IMR-90 (cell line): Measurements from ENCODE around the gene AZIN2. TPM values are rescaled to one million over a fixed set of nuclear protein-coding genes. Genes with fewer than 3 reads are reported as not detected.

ENCODE experiments used
- ATAC-seq: fragments of 200-7000 bp; cut with Tn5 transposase; 2 replicates; pipeline ENCODE4 v1.9.1; 2020; ENCODE audit warnings: low read depth, mild to moderate bottlenecking, moderate library complexity
- BruUV-seq: library from RNA; stranded (reverse); fragments of 400-500 nt; replicated peaks from 2 replicates; lab custom pipeline; 2021; lab: Mats Ljungman, UMichigan
- CTCF ChIA-PET: fragments of 300-600 bp; formaldehyde crosslinking; extraction: SDS; loops from one replicate; lab custom pipeline; 2021; ENCODE audit warnings: antibody characterized with exemption; lab: Yijun Ruan, JAX
- POLR2A ChIA-PET: fragments of 300-600 bp; sonication (Branson Sonifier 250); formaldehyde crosslinking; loops from one replicate; lab custom pipeline; 2022; ENCODE audit warnings: antibody characterized with exemption; ENCODE audit not compliant: unreplicated experiment; lab: Charles Lee
- DNase-seq: peaks from one replicate; pipeline ENCODE4 v3.0.0; 2013
- H2AFZ ChIP-seq: replicated peaks from 2 replicates; pipeline ENCODE3; 2013; ENCODE audit warnings: low read length, mild to moderate bottlenecking; ENCODE audit not compliant: poor library complexity
- H2AK5ac ChIP-seq: 2 replicates; pipeline ENCODE4 v1.6.1; 2013; ENCODE audit warnings: low read depth, low read length, inconsistent platforms
- H2AK9ac ChIP-seq: replicated peaks from 2 replicates; pipeline ENCODE3; 2013; ENCODE audit warnings: mild to moderate bottlenecking, low read depth, low read length, moderate library complexity; ENCODE audit not compliant: poor library complexity
- H2BK120ac ChIP-seq: 2 replicates; pipeline ENCODE4 v1.6.1; 2013; ENCODE audit warnings: low read depth, low read length, inconsistent platforms
- H2BK15ac ChIP-seq: 3 replicates; pipeline ENCODE4 v1.6.1; 2013; ENCODE audit warnings: low read depth, low read length, inconsistent platforms
- H2BK20ac ChIP-seq: 2 replicates; pipeline ENCODE4 v1.6.1; 2013; ENCODE audit warnings: low read depth, mild to moderate bottlenecking, inconsistent platforms, low read length, moderate library complexity
- H2BK5ac ChIP-seq: 2 replicates; pipeline ENCODE4 v1.6.1; 2013; ENCODE audit warnings: mild to moderate bottlenecking, low read depth, low read length, inconsistent platforms; ENCODE audit not compliant: poor library complexity, severe bottlenecking
- H3K14ac ChIP-seq: replicated peaks from 2 replicates; pipeline ENCODE4 v1.6.1; 2013; ENCODE audit warnings: low read depth, low read length, inconsistent platforms
- H3K18ac ChIP-seq: 2 replicates; pipeline ENCODE4 v1.6.1; 2013; ENCODE audit warnings: low read depth, low read length, control low read depth
- H3K23ac ChIP-seq: 2 replicates; pipeline ENCODE4 v1.6.1; 2013; ENCODE audit warnings: low read depth, low read length, inconsistent platforms
- H3K27ac ChIP-seq: 2 replicates; pipeline ENCODE4 v1.5.1; 2013; ENCODE audit warnings: mild to moderate bottlenecking, control low read depth, low read length; ENCODE audit not compliant: insufficient read depth
- H3K27me3 ChIP-seq: 2 replicates; pipeline ENCODE4 v1.6.1; 2013; ENCODE audit warnings: low read length; ENCODE audit not compliant: control insufficient read depth, insufficient read depth
- H3K36me3 ChIP-seq: 2 replicates; pipeline ENCODE4 v1.6.1; 2013; ENCODE audit warnings: low read length, mixed read lengths; ENCODE audit not compliant: control insufficient read depth, insufficient read depth
- H3K4ac ChIP-seq: 2 replicates; pipeline ENCODE4 v1.6.1; 2013; ENCODE audit warnings: low read depth, low read length, inconsistent platforms
- H3K4me1 ChIP-seq: 2 replicates; pipeline ENCODE4 v1.6.1; 2013; ENCODE audit warnings: low read length, mixed read lengths; ENCODE audit not compliant: control insufficient read depth, insufficient read depth
- H3K4me2 ChIP-seq: 2 replicates; pipeline ENCODE4 v1.6.1; 2013; ENCODE audit warnings: low read depth, mild to moderate bottlenecking, control low read depth, low read length, moderate library complexity
- H3K4me3 ChIP-seq: 2 replicates; pipeline ENCODE4 v1.5.1; 2013; ENCODE audit warnings: low read depth, mild to moderate bottlenecking, control low read depth, low read length, moderate library complexity; ENCODE audit not compliant: insufficient read depth
- H3K56ac ChIP-seq: 2 replicates; pipeline ENCODE4 v1.6.1; 2013; ENCODE audit warnings: low read length, inconsistent platforms; ENCODE audit not compliant: insufficient read depth; ENCODE audit errors: extremely low read depth
- H3K79me1 ChIP-seq, 2 experiments: 2 replicates each; pipeline ENCODE4 v1.6.1; 2013; ENCODE audit warnings: low read length in 2 of 2, inconsistent platforms in 1 of 2, low read depth in 1 of 2
- H3K9ac ChIP-seq: 2 replicates; pipeline ENCODE4 v1.6.1; 2013; ENCODE audit warnings: low read depth, low read length, control low read depth
- H3K9me1 ChIP-seq: 2 replicates; pipeline ENCODE4 v1.6.1; 2013; ENCODE audit warnings: low read length, inconsistent platforms; ENCODE audit not compliant: insufficient read depth
- H3K9me3 ChIP-seq: 2 replicates; pipeline ENCODE4 v1.6.1; 2013; ENCODE audit warnings: low read length; ENCODE audit not compliant: control insufficient read depth, insufficient read depth
- H4K20me1 ChIP-seq: 2 replicates; pipeline ENCODE4 v1.6.1; 2013; ENCODE audit warnings: low read length, inconsistent platforms; ENCODE audit not compliant: insufficient read depth
- H4K5ac ChIP-seq: 2 replicates; pipeline ENCODE4 v1.6.1; 2013; ENCODE audit warnings: mild to moderate bottlenecking, low read depth, low read length, control low read depth
- H4K8ac ChIP-seq, 2 experiments: 2 replicates each; pipeline ENCODE4 v1.6.1; 2013; ENCODE audit warnings: low read depth in 2 of 2, low read length in 2 of 2, control low read depth in 1 of 2, inconsistent platforms in 1 of 2
- H4K91ac ChIP-seq: 2 replicates; pipeline ENCODE4 v1.6.1; 2013; ENCODE audit warnings: low read depth, low read length, inconsistent platforms; ENCODE audit not compliant: insufficient read depth
- BHLHE40 ChIP-seq: fragments of 150-350 bp; IDR thresholded peaks from 2 replicates; pipeline ENCODE4 v1.6.1; 2016; ENCODE audit warnings: mild to moderate bottlenecking, low read depth, low read length
- CEBPB ChIP-seq: IDR thresholded peaks from 2 replicates; pipeline ENCODE4 v1.6.1; 2012; ENCODE audit warnings: low read depth, low read length, improper control_type of control experiment
- CHD1 ChIP-seq: IDR thresholded peaks from 2 replicates; pipeline ENCODE4 v1.6.1; 2012; ENCODE audit warnings: low read depth, low read length, improper control_type of control experiment
- ELK1 ChIP-seq: fragments of 150-350 bp; IDR thresholded peaks from 2 replicates; pipeline ENCODE4 v1.6.1; 2016; ENCODE audit warnings: low read depth, mild to moderate bottlenecking, low read length, moderate library complexity, borderline replicate concordance
- MAZ ChIP-seq: IDR thresholded peaks from 2 replicates; pipeline ENCODE4 v1.6.1; 2012; ENCODE audit warnings: low read depth, mild to moderate bottlenecking, low read length, improper control_type of control experiment, moderate library complexity, borderline replicate concordance
- MXI1 ChIP-seq: IDR thresholded peaks from 2 replicates; pipeline ENCODE4 v1.6.1; 2012; ENCODE audit warnings: low read depth, mild to moderate bottlenecking, low read length, moderate library complexity, borderline replicate concordance
- POLR2A ChIP-seq: IDR thresholded peaks from 2 replicates; pipeline ENCODE4 v1.6.1; 2012; ENCODE audit warnings: mild to moderate bottlenecking, low read depth, low read length
- SMC3 ChIP-seq: fragments of 150-350 bp; IDR thresholded peaks from 2 replicates; pipeline ENCODE4 v1.6.1; 2016; ENCODE audit warnings: low read depth, mild to moderate bottlenecking, antibody characterized with exemption, low read length, moderate library complexity
- WGBS, 2 experiments: methylation state at CpG; one replicate each; pipeline versions ENCODE4 v1.1.5 to v1.1.7; 2013; ENCODE audit warnings: missing lambda C conversion rate in 2 of 2; ENCODE audit not compliant: insufficient read length in 1 of 2; ENCODE audit errors: extremely low coverage in 2 of 2; 5-methylcytosine and 5-hydroxymethylcytosine counted together
- dilution Hi-C: fragments of 300-500 bp; cut with HindIII; formaldehyde crosslinking; loops from one replicate; pipeline ENCODE4 v1.14.3; 2018; ENCODE audit warnings: low sequenced_read_pairs; ENCODE audit not compliant: unreplicated experiment
- in situ Hi-C: fragments of 300-500 bp; cut with MboI; formaldehyde crosslinking; loops from 3 replicates; pipeline ENCODE4 v1.14.3; 2019; ENCODE audit warnings: low sequenced_read_pairs, inconsistent platforms, mixed read lengths
- intact Hi-C: fragments of 100-400 bp; cut with micrococcal nuclease; formaldehyde crosslinking; loops from 2 replicates; pipeline ENCODE4 v1.10.0; 2022
- polyA plus RNA-seq, 3 experiments: library from polyadenylated mRNA; depleted of rRNA; stranded (reverse); fragments of >200 nt; gene quantifications; 2 replicates each; pipeline ENCODE4 v1.2.3, GENCODE V29; 2012; ENCODE audit warnings: low replicate concordance in 1 of 3
- total RNA-seq: library from RNA; depleted of rRNA; stranded (reverse); fragments of >200 nt; gene quantifications from 2 replicates; pipeline ENCODE4 v1.2.3, GENCODE V29; 2012
- TF ChIP-seq, protein P1 (sequence below): conservative IDR thresholded peaks from 2 replicates; pipeline ENCODE4 v1.5.1; 2012; ENCODE audit warnings: mild to moderate bottlenecking, low read depth, low read length, improper control_type of control experiment

Gene AZIN2
- total and polyA plus RNA-seq, 2 of the 4 experiments (the other 2 are of a cell fraction) = 4.7 to 8.9 TPM

GRCh38 chr1:33121728-33122127, 40.8 kb downstream of the AZIN2 start:
- no peak for ATAC-seq
- no peaks in the 10 kb centered on the region for H4K20me1 ChIP-seq
- H2AFZ ChIP-seq = no peak overlapping the region
- no peak overlapping the region for H3K4me3 ChIP-seq
- no peak overlapping the region for H3K4ac ChIP-seq
- ChIA-PET POLR2A (no interaction called here), CTCF (no interaction called here)
- no peak overlapping the region for H2BK20ac ChIP-seq
- no peak overlapping the region for H4K5ac ChIP-seq
- in situ Hi-C loops (no loop called here), intact Hi-C loops (no loop called here), dilution Hi-C loops (no loop called here)
- H3K9me1 ChIP-seq = no peaks in the 10 kb centered on the region
- H2AK9ac ChIP-seq = no peak overlapping the region
- H4K91ac ChIP-seq = no peak overlapping the region
- H2AK5ac ChIP-seq = no peak overlapping the region
- no peaks in the 10 kb centered on the region for H3K36me3 ChIP-seq
- peaks cover 5% of the 10 kb centered on the region; the same call in 1 of the 2 replicates for H3K4me1 ChIP-seq
- no peak overlapping the region for H3K18ac ChIP-seq
- TF ChIP-seq BHLHE40 (no peak), MXI1 (no peak), CHD1 (no peak), MAZ (no peak), ELK1 (no peak), CEBPB (no peak), SMC3 (no peak), POLR2A (no peak)
- TF ChIP-seq, protein P1, sequence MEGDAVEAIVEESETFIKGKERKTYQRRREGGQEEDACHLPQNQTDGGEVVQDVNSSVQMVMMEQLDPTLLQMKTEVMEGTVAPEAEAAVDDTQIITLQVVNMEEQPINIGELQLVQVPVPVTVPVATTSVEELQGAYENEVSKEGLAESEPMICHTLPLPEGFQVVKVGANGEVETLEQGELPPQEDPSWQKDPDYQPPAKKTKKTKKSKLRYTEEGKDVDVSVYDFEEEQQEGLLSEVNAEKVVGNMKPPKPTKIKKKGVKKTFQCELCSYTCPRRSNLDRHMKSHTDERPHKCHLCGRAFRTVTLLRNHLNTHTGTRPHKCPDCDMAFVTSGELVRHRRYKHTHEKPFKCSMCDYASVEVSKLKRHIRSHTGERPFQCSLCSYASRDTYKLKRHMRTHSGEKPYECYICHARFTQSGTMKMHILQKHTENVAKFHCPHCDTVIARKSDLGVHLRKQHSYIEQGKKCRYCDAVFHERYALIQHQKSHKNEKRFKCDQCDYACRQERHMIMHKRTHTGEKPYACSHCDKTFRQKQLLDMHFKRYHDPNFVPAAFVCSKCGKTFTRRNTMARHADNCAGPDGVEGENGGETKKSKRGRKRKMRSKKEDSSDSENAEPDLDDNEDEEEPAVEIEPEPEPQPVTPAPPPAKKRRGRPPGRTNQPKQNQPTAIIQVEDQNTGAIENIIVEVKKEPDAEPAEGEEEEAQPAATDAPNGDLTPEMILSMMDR = no peak
- 88% methylated on average over 1 of the region's 5 CpGs; no CpG with 5 or more reads in 1 of the 2 experiments for WGBS, 2 experiments
- H3K4me2 ChIP-seq = no peak overlapping the region
- H3K9ac ChIP-seq = no peak overlapping the region
- H3K27me3 ChIP-seq = no peaks in the 10 kb centered on the region
- H3K9me3 ChIP-seq = no peaks in the 10 kb centered on the region
- no TSS peak for BruUV-seq
- no peak overlapping the region for H4K8ac ChIP-seq
- no peak overlapping the region for H2BK120ac ChIP-seq
- H3K23ac ChIP-seq = no peak overlapping the region
- no peak overlapping the region for H3K27ac ChIP-seq
- no peak overlapping the region for H2BK5ac ChIP-seq
- H2BK15ac ChIP-seq = no peak overlapping the region
- H3K56ac ChIP-seq = no peak overlapping the region
- no peak overlapping the region for H3K14ac ChIP-seq
- DNase-seq = no peak
- peaks cover 17% of the 10 kb centered on the region in 2 experiments for H3K79me1 ChIP-seq
